ENCODE data around the gene SIPA1L3. TPM values are rescaled to one million over a fixed set of nuclear protein-coding genes. Genes with fewer than 3 reads are reported as not detected.
A peak's percentile ranks its signal among the peaks of the same experiment; 100 is the strongest.

SIPA1L3 gene
- total RNA-seq, 4 donors from 2014 or later = 11.1 to 25.3 (median 14.5) TPM

DNA sequence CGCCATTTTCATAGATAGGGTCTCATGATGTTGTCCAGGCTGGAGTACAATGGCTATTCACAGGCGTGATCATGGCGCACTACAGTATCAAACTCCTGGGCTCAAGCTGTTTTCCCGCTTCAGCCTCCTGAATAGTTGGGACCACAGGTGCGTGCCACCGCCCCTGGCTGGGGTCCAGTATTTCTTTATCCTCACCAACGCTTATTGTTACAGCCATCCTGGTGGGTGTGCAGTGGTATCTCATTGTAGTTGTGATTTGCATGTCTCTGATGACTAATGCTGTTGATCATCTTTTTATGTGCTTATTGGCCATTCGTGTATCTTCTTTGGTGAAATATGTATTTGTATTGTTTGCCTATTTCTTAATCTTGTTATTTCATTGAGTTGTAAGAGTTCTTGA, 49.0 kb downstream of the SIPA1L3 start:
- Histone ChIP-seq H3K36me3 (no peaks in the 10 kb centered on the region), H3K4me1 (peaks cover 0 to 10% (median 0%) of the 10 kb centered on the region in 3 donors), H3K9me3 (peaks cover 0 to 3% (median 0%) of the 10 kb centered on the region in 3 donors), H3K4me3 (no peak overlapping the region), H3K27ac (no peak overlapping the region), H3K27me3 (no peaks in the 10 kb centered on the region)
- no peak for TF ChIP-seq POLR2A (IDR thresholded peaks at IDR 0.05)
- TF ChIP-seq, protein P1, sequence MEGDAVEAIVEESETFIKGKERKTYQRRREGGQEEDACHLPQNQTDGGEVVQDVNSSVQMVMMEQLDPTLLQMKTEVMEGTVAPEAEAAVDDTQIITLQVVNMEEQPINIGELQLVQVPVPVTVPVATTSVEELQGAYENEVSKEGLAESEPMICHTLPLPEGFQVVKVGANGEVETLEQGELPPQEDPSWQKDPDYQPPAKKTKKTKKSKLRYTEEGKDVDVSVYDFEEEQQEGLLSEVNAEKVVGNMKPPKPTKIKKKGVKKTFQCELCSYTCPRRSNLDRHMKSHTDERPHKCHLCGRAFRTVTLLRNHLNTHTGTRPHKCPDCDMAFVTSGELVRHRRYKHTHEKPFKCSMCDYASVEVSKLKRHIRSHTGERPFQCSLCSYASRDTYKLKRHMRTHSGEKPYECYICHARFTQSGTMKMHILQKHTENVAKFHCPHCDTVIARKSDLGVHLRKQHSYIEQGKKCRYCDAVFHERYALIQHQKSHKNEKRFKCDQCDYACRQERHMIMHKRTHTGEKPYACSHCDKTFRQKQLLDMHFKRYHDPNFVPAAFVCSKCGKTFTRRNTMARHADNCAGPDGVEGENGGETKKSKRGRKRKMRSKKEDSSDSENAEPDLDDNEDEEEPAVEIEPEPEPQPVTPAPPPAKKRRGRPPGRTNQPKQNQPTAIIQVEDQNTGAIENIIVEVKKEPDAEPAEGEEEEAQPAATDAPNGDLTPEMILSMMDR (IDR thresholded peaks at IDR 0.05) = no peak
- intact Hi-C loops (cut with DNase I) = no loop called here
- WGBS, 2 donors = 47 to 71% methylated on average over 8 of the region's 8 CpGs
- no peak for DNase-seq

DNA sequence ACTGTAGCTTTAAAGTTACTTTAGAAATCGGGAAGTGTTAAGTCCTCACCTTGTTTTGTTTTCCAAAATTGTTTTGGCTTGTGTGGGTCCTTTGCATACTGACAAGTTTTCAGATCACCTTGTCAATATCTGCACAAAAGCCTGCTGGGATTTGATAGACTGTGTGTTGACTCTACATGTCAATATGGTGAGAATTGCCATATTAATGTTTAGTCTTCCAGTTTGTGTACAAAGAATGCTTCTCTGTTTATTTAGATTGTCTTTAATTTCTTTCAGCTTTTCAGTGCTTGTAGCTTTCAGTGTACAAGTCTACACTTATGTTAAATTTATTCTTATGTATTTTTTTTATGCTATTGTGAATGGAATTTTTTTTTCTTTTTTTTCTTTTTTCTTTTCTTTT, 50.2 kb downstream of the SIPA1L3 start:
- H3K27ac ChIP-seq = no peak overlapping the region
- H3K4me1 ChIP-seq = peaks cover 0 to 10% (median 0%) of the 10 kb centered on the region in 3 donors
- TF ChIP-seq, protein P1 (IDR thresholded peaks at IDR 0.05) = no peak
- TF ChIP-seq POLR2A (IDR thresholded peaks at IDR 0.05) = no peak
- intact Hi-C loops (cut with DNase I) = no loop called here
- no peak for DNase-seq
- H3K9me3 ChIP-seq = peaks cover 0 to 9% (median 0%) of the 10 kb centered on the region in 3 donors
- no peaks in the 10 kb centered on the region for H3K27me3 ChIP-seq
- H3K36me3 ChIP-seq = no peaks in the 10 kb centered on the region
- WGBS, 2 donors = 70 to 84% methylated on average over 1 of the region's 1 CpG
- H3K4me3 ChIP-seq = no peak overlapping the region

DNA sequence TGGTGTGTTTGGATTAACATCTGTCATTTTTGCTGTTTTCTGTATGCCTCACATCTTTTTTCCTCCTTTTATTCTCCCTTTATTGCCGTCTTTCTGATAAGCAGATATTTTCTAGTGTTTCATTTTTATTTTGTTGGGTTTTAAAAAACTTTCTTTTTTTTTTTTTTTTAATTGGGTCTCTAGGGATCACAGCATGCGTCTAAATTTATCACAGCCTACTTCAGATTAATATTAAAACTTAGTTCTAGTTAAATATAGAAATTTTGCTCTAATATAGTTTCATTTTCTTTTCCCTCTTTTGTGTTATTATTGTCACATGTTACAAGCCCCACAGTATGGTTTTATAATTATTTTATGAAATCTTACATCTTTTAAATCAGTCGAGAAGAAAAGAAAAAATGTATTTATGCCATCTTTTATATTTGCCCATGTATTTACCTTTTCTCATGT, 52.7 kb downstream of the SIPA1L3 start:
- intact Hi-C loops (cut with DNase I) = no loop called here
- WGBS, 2 donors = 56 to 73% methylated on average over 3 of the region's 3 CpGs

DNA sequence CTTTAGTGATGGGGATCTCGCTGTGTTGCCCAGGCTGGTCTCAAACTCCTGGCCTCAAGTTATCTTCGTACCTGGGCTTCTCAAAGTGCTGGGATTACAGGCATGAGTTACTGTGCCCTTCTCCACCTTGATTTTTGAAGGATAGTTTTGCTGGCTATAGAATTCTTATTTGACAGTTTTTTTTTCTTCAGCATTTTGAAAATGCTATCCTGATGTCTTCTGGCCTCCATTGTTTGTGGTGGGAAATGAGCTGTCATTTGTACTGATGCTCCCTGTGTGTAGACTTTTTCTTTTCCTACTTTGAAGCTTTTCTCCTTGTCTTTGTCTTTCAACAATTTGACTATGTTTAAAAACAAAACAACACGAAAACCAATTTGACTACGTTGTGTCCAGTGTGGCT, 54.2 kb downstream of the SIPA1L3 start:
- Histone ChIP-seq H3K36me3 (no peaks in the 10 kb centered on the region), H3K4me1 (peaks cover 0 to 5% (median 3%) of the 10 kb centered on the region in 3 donors), H3K4me3 (no peak overlapping the region), H3K27me3 (no peaks in the 10 kb centered on the region), H3K9me3 (peaks cover 0 to 9% (median 0%) of the 10 kb centered on the region in 3 donors), H3K27ac (no peak overlapping the region)
- 96 to 98% methylated on average over 4 of the region's 4 CpGs for WGBS, 2 donors
- intact Hi-C loops (cut with DNase I) = no loop called here
- no peak for DNase-seq
- no peak for TF ChIP-seq POLR2A (IDR thresholded peaks at IDR 0.05)
- TF ChIP-seq, protein P1 (IDR thresholded peaks at IDR 0.05) = no peak

More for the DNA sequence above, 52.7 kb downstream of the SIPA1L3 start:
- no peak overlapping the region for H3K4me3 ChIP-seq
- no peak overlapping the region for H3K27ac ChIP-seq
- H3K4me1 ChIP-seq = peaks cover 0 to 4% (median 0%) of the 10 kb centered on the region in 3 donors
- H3K9me3 ChIP-seq = peaks cover 0 to 9% (median 0%) of the 10 kb centered on the region in 3 donors
- no peak for DNase-seq
- H3K36me3 ChIP-seq = no peaks in the 10 kb centered on the region
- TF ChIP-seq POLR2A (IDR thresholded peaks at IDR 0.05) = no peak
- TF ChIP-seq, protein P1 (IDR thresholded peaks at IDR 0.05) = no peak
- H3K27me3 ChIP-seq = no peaks in the 10 kb centered on the region

DNA sequence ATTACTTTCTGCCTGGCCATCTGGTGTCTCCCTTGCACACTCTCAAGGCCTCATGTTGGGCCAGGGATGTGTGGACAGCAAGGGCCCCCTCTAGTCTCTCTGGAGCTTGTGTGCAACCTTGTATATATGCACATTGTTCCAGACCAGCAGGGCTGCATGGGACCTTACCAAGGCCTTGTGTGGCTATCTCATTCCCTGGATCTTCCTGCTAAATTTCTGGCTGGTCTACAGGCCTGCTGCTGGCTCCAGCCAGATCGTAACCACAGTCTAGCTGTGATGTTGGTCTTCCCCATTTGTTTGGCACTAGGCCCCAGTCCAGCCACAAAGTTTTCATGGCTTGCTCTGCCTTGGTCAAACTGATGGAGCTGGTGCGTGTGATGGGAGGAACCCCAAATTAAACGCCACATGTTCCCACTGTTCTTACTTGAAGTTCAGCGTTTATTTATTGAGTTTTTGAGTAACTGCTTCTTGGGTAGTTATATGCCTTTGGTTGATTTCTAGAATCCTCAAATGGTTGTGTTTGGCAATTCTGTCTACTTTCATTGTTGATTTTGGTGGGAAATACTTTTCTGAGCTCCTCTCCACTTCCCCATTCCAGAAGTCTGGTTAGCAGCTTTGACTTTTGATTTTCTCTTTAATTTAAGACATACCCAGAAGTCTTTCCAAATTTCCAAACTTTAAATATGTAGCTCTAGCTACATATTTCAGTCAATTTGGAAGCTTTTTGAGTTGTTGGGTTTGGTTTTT, 56.4 kb downstream of the SIPA1L3 start:
- Histone ChIP-seq H3K4me3 (no peak overlapping the region), H3K27ac (peak overlapping the region in 1 of 4 donors; percentile 12), H3K27me3 (no peaks in the 10 kb centered on the region), H3K36me3 (no peaks in the 10 kb centered on the region), H3K9me3 (peaks cover 0 to 9% (median 0%) of the 10 kb centered on the region in 3 donors), H3K4me1 (peaks cover 0 to 19% (median 11%) of the 10 kb centered on the region in 3 donors)
- no peak for DNase-seq
- no peak for TF ChIP-seq POLR2A (IDR thresholded peaks at IDR 0.05)
- TF ChIP-seq, protein P1 (IDR thresholded peaks at IDR 0.05) = no peak
- intact Hi-C loops (cut with DNase I) = no loop called here
- WGBS, 2 donors = 75 to 90% methylated on average over 4 of the region's 4 CpGs
